ENCODE results near the gene CYP19A1.

The CYP19A1 gene

GRCh38 chr15:51338496-51338895, at the start of gene CYP19A1:
Gene CYP19A1 (minus strand): TSS chr15:51338596. CDS start chr15:51242912, 95,684 bp downstream.
- no peak for DNase-seq (ENCODE audit: low spot score)

GRCh38 chr15:51387699-51388041, 49.3 kb upstream of the CYP19A1 start:
- DNase-seq (ENCODE audit: low spot score) = no peak

- DNase-seq (ENCODE audit: low spot score) = no peak
Measured at GRCh38 chr15:51386960-51387698, 48.7 kb upstream of the CYP19A1 start.

DNA sequence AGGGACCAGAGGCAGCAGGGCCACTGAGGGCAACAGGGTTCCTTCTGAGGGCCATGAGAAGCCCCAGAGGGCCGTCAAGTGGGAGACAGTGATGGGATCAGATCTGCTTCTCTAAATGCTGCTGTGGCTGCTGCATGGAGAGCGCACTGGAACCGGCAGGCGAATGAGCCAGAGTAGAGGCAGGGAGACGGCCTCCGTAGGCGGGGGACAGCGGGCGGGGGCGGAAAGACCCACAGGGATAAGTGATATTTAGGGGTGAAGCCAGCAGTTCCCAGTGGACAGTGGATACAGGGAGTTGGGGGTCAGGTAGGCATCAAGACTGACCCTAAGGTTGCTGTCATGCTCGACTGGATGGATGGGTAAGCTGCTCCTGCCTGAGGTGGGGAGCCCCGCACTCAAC, 48.1 kb upstream of the CYP19A1 start:
- no peak for DNase-seq (ENCODE audit: low spot score)

DNA sequence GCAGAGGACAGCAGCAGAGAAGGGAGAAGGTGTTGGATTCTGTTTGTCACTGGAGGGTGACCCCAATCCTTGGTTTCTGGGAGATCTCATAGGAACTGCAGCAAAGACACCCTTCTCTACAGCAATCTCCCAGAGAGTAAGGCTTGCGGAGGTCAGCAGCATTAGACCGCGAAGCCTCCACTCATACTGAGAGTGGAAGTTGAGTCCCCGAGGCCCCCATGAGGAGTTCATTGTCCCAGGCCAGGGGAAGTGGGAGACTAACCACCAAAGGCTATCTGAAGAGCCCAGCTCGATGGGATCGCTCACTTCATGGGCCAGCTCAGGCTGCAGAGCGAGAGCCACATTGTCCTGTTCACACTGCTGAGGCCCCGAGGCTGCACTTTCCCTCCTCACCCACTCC, 47.6 kb upstream of the CYP19A1 start:
- DNase-seq (ENCODE audit: low spot score) = no peak

- DNase-seq (ENCODE audit: low spot score) = peak; percentile 76
Measured at GRCh38 chr15:51382787-51383186, 44.4 kb upstream of the CYP19A1 start.

DNA sequence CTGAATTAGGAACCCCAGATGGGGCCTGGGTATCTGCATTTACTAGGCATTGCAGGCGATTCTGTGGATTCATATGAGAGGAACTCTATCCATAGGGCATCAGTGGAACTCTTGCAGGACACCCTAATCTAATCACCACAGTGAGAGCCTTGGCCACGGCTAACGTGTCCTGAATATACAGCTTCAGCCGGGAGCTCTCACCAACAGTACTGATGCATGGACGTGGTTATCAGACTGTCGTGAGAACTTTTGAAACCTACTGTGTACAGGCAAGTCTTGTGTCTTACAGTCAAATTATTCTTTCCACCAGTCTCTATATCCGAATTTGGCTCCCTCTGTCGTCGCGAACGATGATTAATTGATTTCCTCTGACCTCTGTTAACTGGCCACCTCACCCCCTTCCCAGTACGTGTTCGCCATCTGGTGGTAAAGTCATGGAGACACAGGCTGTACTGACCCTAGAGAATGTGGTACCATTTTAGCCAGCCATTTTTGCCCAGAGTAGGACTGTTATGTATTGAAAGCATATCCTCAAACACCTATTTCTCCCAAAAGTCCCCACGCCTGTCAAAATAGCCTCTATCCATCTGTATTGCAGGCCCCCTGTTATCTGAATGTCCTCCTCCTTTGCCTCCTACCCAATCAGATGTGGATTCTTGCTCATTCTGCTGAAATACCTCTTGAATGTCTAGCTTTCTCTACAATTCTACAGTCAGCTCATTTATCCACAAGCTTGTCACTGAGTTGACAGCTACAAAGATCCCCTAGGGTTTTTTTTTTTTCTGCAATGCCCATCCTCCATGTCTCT, 42.8 kb upstream of the CYP19A1 start:
- DNase-seq (ENCODE audit: low spot score) = peak; percentile 82

GRCh38 chr15:51379390-51379789, 41.0 kb upstream of the CYP19A1 start:
- DNase-seq (ENCODE audit: low spot score) = no peak

- DNase-seq (ENCODE audit: low spot score) = no peak
Measured at GRCh38 chr15:51378406-51378805, 40.0 kb upstream of the CYP19A1 start.

- DNase-seq (ENCODE audit: low spot score) = no peak
Measured at GRCh38 chr15:51377038-51377786, 38.8 kb upstream of the CYP19A1 start.

GRCh38 chr15:51375966-51376640, 37.7 kb upstream of the CYP19A1 start:
- DNase-seq (ENCODE audit: low spot score) = no peak

DNA sequence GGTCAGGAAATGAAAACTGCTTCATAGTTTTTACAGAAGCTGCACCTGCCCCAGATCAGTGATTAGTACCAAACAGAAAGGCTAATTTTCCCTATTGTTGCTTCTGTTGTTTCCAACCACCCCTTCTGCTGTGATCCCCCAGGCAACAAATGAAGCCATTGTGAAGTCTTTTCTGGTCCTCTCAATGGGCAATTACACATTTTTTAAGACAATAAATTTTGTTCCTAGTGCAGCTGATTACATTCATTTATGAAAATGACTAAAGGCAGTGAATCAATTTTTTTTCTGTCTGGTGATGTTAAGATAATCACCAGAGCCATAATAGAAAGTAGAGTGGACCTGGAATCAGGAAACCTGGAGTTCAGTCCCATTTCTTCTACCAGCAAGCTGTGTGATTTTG, 35.7 kb upstream of the CYP19A1 start:
- DNase-seq (ENCODE audit: low spot score) = no peak

DNA sequence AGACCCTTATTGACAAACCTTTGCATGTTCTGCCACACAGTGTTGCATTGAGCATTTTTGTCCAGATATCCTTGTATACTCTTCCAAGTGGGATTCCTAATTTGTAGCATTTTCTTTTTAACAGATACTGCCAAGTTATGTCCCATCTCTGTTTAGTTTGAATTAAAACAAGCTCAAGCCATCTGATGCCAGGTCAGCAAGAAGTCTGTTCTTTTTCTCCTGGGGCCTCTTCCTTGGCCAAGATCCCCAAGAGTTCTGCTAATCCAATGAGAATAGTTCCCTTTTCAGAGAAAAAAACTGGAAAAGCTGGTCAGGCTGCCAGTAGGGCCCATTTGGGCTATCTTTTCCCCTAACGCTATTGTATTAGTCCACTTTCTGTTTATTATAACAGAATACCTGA, 32.9 kb upstream of the CYP19A1 start:
- DNase-seq (ENCODE audit: low spot score) = no peak

GRCh38 chr15:51369451-51369761, 31.0 kb upstream of the CYP19A1 start:
- DNase-seq (ENCODE audit: low spot score) = no peak

DNA sequence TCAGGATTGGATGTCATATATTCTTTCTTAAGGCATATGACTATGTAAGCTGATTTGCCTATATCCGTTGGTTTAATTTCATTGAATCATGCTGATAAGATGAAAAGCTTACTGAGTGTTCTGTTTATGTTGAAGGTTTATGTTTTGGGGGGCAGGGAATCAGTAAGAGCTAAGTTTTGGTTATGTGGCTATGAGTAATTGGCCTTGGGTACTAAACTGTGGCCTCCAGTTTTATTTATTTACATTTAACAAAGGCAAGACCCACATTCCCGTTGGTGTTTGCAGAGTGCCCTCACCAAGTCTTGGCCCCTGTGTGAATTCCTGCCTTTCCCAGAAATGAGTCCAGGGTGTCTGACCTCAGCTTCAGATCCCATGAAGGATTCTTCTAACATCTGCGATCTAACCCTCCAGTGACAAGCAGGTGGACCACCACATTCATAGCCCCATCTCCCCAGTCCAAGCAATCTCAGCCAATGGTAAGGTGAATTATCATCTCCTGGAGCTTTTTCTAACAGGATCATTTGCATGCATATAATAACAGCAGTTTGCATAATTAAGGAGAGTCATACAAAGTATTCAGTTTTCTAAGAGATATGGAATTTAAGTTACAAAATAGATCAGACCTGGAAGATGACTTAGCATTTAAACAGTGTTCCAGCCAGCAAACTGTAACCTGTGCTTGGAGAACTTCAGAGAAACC, 30.5 kb upstream of the CYP19A1 start:
- no peak for DNase-seq (ENCODE audit: low spot score)

GRCh38 chr15:51368307-51368706, 29.9 kb upstream of the CYP19A1 start:
- DNase-seq (ENCODE audit: low spot score) = no peak

DNA sequence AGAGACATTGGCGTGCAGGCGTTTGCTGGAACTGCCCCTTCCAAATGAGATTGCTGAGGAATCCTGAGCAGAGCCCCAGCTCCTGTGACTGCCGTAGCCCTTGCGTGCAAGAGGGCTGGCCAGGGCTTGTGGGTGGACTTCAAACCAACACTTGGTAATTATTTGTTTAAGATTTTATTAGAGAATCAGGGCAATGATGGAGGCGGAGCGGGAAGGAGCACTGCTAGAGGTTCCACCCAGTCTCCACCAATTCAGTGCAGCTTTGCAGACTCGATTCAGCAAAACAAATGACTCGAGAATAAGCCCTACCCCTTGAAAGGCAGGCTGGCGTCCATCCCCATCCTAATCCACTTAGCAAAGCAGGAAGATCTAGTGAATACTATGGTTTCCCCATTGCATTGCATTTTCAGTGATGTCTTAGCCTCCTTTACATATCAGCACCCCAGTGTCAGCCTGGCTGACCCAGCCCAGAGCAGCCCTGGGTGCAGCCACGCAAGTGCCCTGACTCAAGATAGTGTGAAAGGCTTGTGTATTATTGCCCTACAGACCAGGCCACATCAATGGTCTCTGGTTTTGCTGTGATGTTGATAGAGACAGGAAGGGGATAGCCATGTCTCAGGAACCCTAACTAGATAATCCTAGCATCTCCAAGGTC, 29.1 kb upstream of the CYP19A1 start:
- no peak for DNase-seq (ENCODE audit: low spot score)

- DNase-seq (ENCODE audit: low spot score) = no peak
Measured at GRCh38 chr15:51366920-51367319, 28.5 kb upstream of the CYP19A1 start.

- no peak for DNase-seq (ENCODE audit: low spot score)
Measured at GRCh38 chr15:51366071-51366470, 27.7 kb upstream of the CYP19A1 start.

DNA sequence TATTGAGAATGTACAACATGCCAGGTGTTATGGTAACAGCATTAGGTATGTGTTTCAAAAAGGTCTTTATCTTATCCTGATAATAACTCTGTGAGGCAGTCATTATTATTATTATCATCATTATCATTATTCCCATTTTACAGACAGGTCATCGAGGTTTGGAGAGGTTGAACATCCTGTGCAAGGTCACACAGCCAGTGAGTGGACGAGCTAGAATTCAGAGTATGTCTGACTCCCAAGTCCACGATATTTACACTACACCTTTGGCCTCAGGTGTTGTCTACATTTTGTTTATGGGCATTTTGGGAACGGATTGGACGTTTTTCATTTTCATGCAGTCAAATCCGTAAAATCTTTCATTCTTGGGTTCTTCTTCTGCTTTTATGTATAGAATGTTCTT, 27.0 kb upstream of the CYP19A1 start:
- DNase-seq (ENCODE audit: low spot score) = no peak

GRCh38 chr15:51363383-51363782, 25.0 kb upstream of the CYP19A1 start:
- DNase-seq (ENCODE audit: low spot score) = no peak

Measured in iPS-NIHi11 (cell line).